Fibroblast of skin of right quadriceps (primary cell): ENCODE data around the gene KIF26B.
A peak's percentile ranks its signal among the peaks of the same experiment; 100 is the strongest.

ENCODE experiments used
- DNase-seq: peaks from one replicate; pipeline ENCODE4 v3.0.0-alpha.2; 2013

The KIF26B gene

GRCh38 chr1:245133995-245134715, 20.6 kb upstream of the KIF26B start:
- DNase-seq, result no peak

- no peak for DNase-seq
Measured at GRCh38 chr1:245142171-245142798, 12.5 kb upstream of the KIF26B start.

- DNase-seq, result no peak
Measured at GRCh38 chr1:245142976-245143375, 11.8 kb upstream of the KIF26B start.

- no peak for DNase-seq
Measured at GRCh38 chr1:245143849-245144248, 10.9 kb upstream of the KIF26B start.

GRCh38 chr1:245148069-245148468, 6.7 kb upstream of the KIF26B start:
- no peak for DNase-seq

- DNase-seq, result no peak
Measured at GRCh38 chr1:245148861-245149260, 5.9 kb upstream of the KIF26B start.

GRCh38 chr1:245153081-245153551, 1.7 kb upstream of the KIF26B start:
- DNase-seq, result peak; percentile 78

GRCh38 chr1:245153552-245154428, 995 bp upstream of the KIF26B start:
- DNase-seq, result peak; percentile 22

GRCh38 chr1:245155272-245156040, 671 bp downstream of the KIF26B start:
- DNase-seq, result peak; percentile 38

- DNase-seq, result peak; percentile 80
Measured at GRCh38 chr1:245156041-245156735, 1.4 kb downstream of the KIF26B start.

GRCh38 chr1:245156736-245157505, 2.1 kb downstream of the KIF26B start:
- DNase-seq, result peak; percentile 27

- no peak for DNase-seq
Measured at GRCh38 chr1:245158913-245159312, 4.1 kb downstream of the KIF26B start.

- DNase-seq, result no peak
Measured at GRCh38 chr1:245160288-245160687, 5.5 kb downstream of the KIF26B start.

GRCh38 chr1:245160741-245161400, 6.1 kb downstream of the KIF26B start:
- DNase-seq, result no peak

GRCh38 chr1:245161866-245162265, 7.1 kb downstream of the KIF26B start:
- DNase-seq, result no peak

- peak; percentile 48 for DNase-seq
Measured at GRCh38 chr1:245166471-245166885, 11.7 kb downstream of the KIF26B start.

GRCh38 chr1:245168086-245168485, 13.3 kb downstream of the KIF26B start:
- no peak for DNase-seq

- no peak for DNase-seq
Measured at GRCh38 chr1:245168906-245169305, 14.1 kb downstream of the KIF26B start.

GRCh38 chr1:245169376-245169775, 14.6 kb downstream of the KIF26B start:
- DNase-seq, result no peak

GRCh38 chr1:245172026-245172425, 17.2 kb downstream of the KIF26B start:
- DNase-seq, result no peak

GRCh38 chr1:245172829-245173228, 18.0 kb downstream of the KIF26B start:
- no peak for DNase-seq
